IMR-90 (cell line): ENCODE measurements around the gene CERKL. TPM values are rescaled to one million over a fixed set of nuclear protein-coding genes. Genes with fewer than 3 reads are reported as not detected.

Source experiments
- ATAC-seq: fragments of 200-7000 bp; cut with Tn5 transposase; 2 replicates; pipeline ENCODE4 v1.9.1; 2020; ENCODE audit warnings: low read depth, mild to moderate bottlenecking, moderate library complexity
- BruUV-seq: library from RNA; stranded (reverse); fragments of 400-500 nt; replicated peaks from 2 replicates; lab custom pipeline; 2021; lab: Mats Ljungman, UMichigan
- CTCF ChIA-PET: fragments of 300-600 bp; formaldehyde crosslinking; extraction: SDS; loops from one replicate; lab custom pipeline; 2021; ENCODE audit warnings: antibody characterized with exemption; lab: Yijun Ruan, JAX
- POLR2A ChIA-PET: fragments of 300-600 bp; sonication (Branson Sonifier 250); formaldehyde crosslinking; loops from one replicate; lab custom pipeline; 2022; ENCODE audit warnings: antibody characterized with exemption; ENCODE audit not compliant: unreplicated experiment; lab: Charles Lee
- DNase-seq: peaks from one replicate; pipeline ENCODE4 v3.0.0; 2013
- H2AFZ ChIP-seq: replicated peaks from 2 replicates; pipeline ENCODE3; 2013; ENCODE audit warnings: low read length, mild to moderate bottlenecking; ENCODE audit not compliant: poor library complexity
- H2AK5ac ChIP-seq: 2 replicates; pipeline ENCODE4 v1.6.1; 2013; ENCODE audit warnings: low read depth, low read length, inconsistent platforms
- H2AK9ac ChIP-seq: replicated peaks from 2 replicates; pipeline ENCODE3; 2013; ENCODE audit warnings: mild to moderate bottlenecking, low read depth, low read length, moderate library complexity; ENCODE audit not compliant: poor library complexity
- H2BK120ac ChIP-seq: 2 replicates; pipeline ENCODE4 v1.6.1; 2013; ENCODE audit warnings: low read depth, low read length, inconsistent platforms
- H2BK15ac ChIP-seq: 3 replicates; pipeline ENCODE4 v1.6.1; 2013; ENCODE audit warnings: low read depth, low read length, inconsistent platforms
- H2BK20ac ChIP-seq: 2 replicates; pipeline ENCODE4 v1.6.1; 2013; ENCODE audit warnings: low read depth, mild to moderate bottlenecking, inconsistent platforms, low read length, moderate library complexity
- H2BK5ac ChIP-seq: 2 replicates; pipeline ENCODE4 v1.6.1; 2013; ENCODE audit warnings: mild to moderate bottlenecking, low read depth, low read length, inconsistent platforms; ENCODE audit not compliant: poor library complexity, severe bottlenecking
- H3K14ac ChIP-seq: replicated peaks from 2 replicates; pipeline ENCODE4 v1.6.1; 2013; ENCODE audit warnings: low read depth, low read length, inconsistent platforms
- H3K18ac ChIP-seq: 2 replicates; pipeline ENCODE4 v1.6.1; 2013; ENCODE audit warnings: low read depth, low read length, control low read depth
- H3K23ac ChIP-seq: 2 replicates; pipeline ENCODE4 v1.6.1; 2013; ENCODE audit warnings: low read depth, low read length, inconsistent platforms
- H3K27ac ChIP-seq: 2 replicates; pipeline ENCODE4 v1.5.1; 2013; ENCODE audit warnings: mild to moderate bottlenecking, control low read depth, low read length; ENCODE audit not compliant: insufficient read depth
- H3K27me3 ChIP-seq: 2 replicates; pipeline ENCODE4 v1.6.1; 2013; ENCODE audit warnings: low read length; ENCODE audit not compliant: control insufficient read depth, insufficient read depth
- H3K36me3 ChIP-seq: 2 replicates; pipeline ENCODE4 v1.6.1; 2013; ENCODE audit warnings: low read length, mixed read lengths; ENCODE audit not compliant: control insufficient read depth, insufficient read depth
- H3K4ac ChIP-seq: 2 replicates; pipeline ENCODE4 v1.6.1; 2013; ENCODE audit warnings: low read depth, low read length, inconsistent platforms
- H3K4me1 ChIP-seq: 2 replicates; pipeline ENCODE4 v1.6.1; 2013; ENCODE audit warnings: low read length, mixed read lengths; ENCODE audit not compliant: control insufficient read depth, insufficient read depth
- H3K4me2 ChIP-seq: 2 replicates; pipeline ENCODE4 v1.6.1; 2013; ENCODE audit warnings: low read depth, mild to moderate bottlenecking, control low read depth, low read length, moderate library complexity
- H3K4me3 ChIP-seq: 2 replicates; pipeline ENCODE4 v1.5.1; 2013; ENCODE audit warnings: low read depth, mild to moderate bottlenecking, control low read depth, low read length, moderate library complexity; ENCODE audit not compliant: insufficient read depth
- H3K56ac ChIP-seq: 2 replicates; pipeline ENCODE4 v1.6.1; 2013; ENCODE audit warnings: low read length, inconsistent platforms; ENCODE audit not compliant: insufficient read depth; ENCODE audit errors: extremely low read depth
- H3K79me1 ChIP-seq, 2 experiments: 2 replicates each; pipeline ENCODE4 v1.6.1; 2013; ENCODE audit warnings: low read length in 2 of 2, inconsistent platforms in 1 of 2, low read depth in 1 of 2
- H3K9ac ChIP-seq: 2 replicates; pipeline ENCODE4 v1.6.1; 2013; ENCODE audit warnings: low read depth, low read length, control low read depth
- H3K9me1 ChIP-seq: 2 replicates; pipeline ENCODE4 v1.6.1; 2013; ENCODE audit warnings: low read length, inconsistent platforms; ENCODE audit not compliant: insufficient read depth
- H3K9me3 ChIP-seq: 2 replicates; pipeline ENCODE4 v1.6.1; 2013; ENCODE audit warnings: low read length; ENCODE audit not compliant: control insufficient read depth, insufficient read depth
- H4K20me1 ChIP-seq: 2 replicates; pipeline ENCODE4 v1.6.1; 2013; ENCODE audit warnings: low read length, inconsistent platforms; ENCODE audit not compliant: insufficient read depth
- H4K5ac ChIP-seq: 2 replicates; pipeline ENCODE4 v1.6.1; 2013; ENCODE audit warnings: mild to moderate bottlenecking, low read depth, low read length, control low read depth
- H4K8ac ChIP-seq, 2 experiments: 2 replicates each; pipeline ENCODE4 v1.6.1; 2013; ENCODE audit warnings: low read depth in 2 of 2, low read length in 2 of 2, control low read depth in 1 of 2, inconsistent platforms in 1 of 2
- H4K91ac ChIP-seq: 2 replicates; pipeline ENCODE4 v1.6.1; 2013; ENCODE audit warnings: low read depth, low read length, inconsistent platforms; ENCODE audit not compliant: insufficient read depth
- BHLHE40 ChIP-seq: fragments of 150-350 bp; IDR thresholded peaks from 2 replicates; pipeline ENCODE4 v1.6.1; 2016; ENCODE audit warnings: mild to moderate bottlenecking, low read depth, low read length
- CHD1 ChIP-seq: IDR thresholded peaks from 2 replicates; pipeline ENCODE4 v1.6.1; 2012; ENCODE audit warnings: low read depth, low read length, improper control_type of control experiment
- FOS ChIP-seq: fragments of 150-350 bp; IDR thresholded peaks from 2 replicates; pipeline ENCODE4 v1.6.1; 2016; ENCODE audit warnings: low read depth, low read length
- NFE2L2 ChIP-seq: fragments of 150-350 bp; IDR thresholded peaks from 2 replicates; pipeline ENCODE4 v1.6.1; 2016; ENCODE audit warnings: low read depth, mild to moderate bottlenecking, low read length
- dilution Hi-C: fragments of 300-500 bp; cut with HindIII; formaldehyde crosslinking; loops from one replicate; pipeline ENCODE4 v1.14.3; 2018; ENCODE audit warnings: low sequenced_read_pairs; ENCODE audit not compliant: unreplicated experiment
- in situ Hi-C: fragments of 300-500 bp; cut with MboI; formaldehyde crosslinking; loops from 3 replicates; pipeline ENCODE4 v1.14.3; 2019; ENCODE audit warnings: low sequenced_read_pairs, inconsistent platforms, mixed read lengths
- intact Hi-C: fragments of 100-400 bp; cut with micrococcal nuclease; formaldehyde crosslinking; loops from 2 replicates; pipeline ENCODE4 v1.10.0; 2022
- polyA plus RNA-seq, 3 experiments: library from polyadenylated mRNA; depleted of rRNA; stranded (reverse); fragments of >200 nt; gene quantifications; 2 replicates each; pipeline ENCODE4 v1.2.3, GENCODE V29; 2012; ENCODE audit warnings: low replicate concordance in 1 of 3
- total RNA-seq: library from RNA; depleted of rRNA; stranded (reverse); fragments of >200 nt; gene quantifications from 2 replicates; pipeline ENCODE4 v1.2.3, GENCODE V29; 2012

Gene CERKL
- total and polyA plus RNA-seq, 2 of the 4 experiments (the other 2 are of a cell fraction) = under 0.01 TPM; not detected in 1

- ATAC-seq (no peak), DNase-seq (no peak)
- Histone ChIP-seq H3K9me1 (peaks cover 3% of the 10 kb centered on the region; the same call in 1 of the 2 replicates), H2AK9ac (no peak overlapping the region), H3K4ac (no peak overlapping the region), H3K23ac (no peak overlapping the region), H3K4me2 (no peak overlapping the region), H3K4me3 (no peak overlapping the region), H2AK5ac (no peak overlapping the region), H3K9ac (no peak overlapping the region), H2BK15ac (no peak overlapping the region), H3K79me1 (no peaks in the 10 kb centered on the region), H4K5ac (no peak overlapping the region), H2BK120ac (no peak overlapping the region), H3K36me3 (no peaks in the 10 kb centered on the region), H2AFZ (no peak overlapping the region), H4K8ac (no peak overlapping the region), H4K91ac (no peak overlapping the region), H3K18ac (no peak overlapping the region), H3K56ac (no peak overlapping the region), H3K27me3 (no peaks in the 10 kb centered on the region), H4K20me1 (no peaks in the 10 kb centered on the region), H3K14ac (no peak overlapping the region), H3K27ac (no peak overlapping the region), H3K9me3 (no peaks in the 10 kb centered on the region), H2BK5ac (no peak overlapping the region), H3K4me1 (no peaks in the 10 kb centered on the region), H2BK20ac (no peak overlapping the region)
- in situ Hi-C loops (no loop called here), intact Hi-C loops (no loop called here), dilution Hi-C loops (no loop called here)
- BruUV-seq = no TSS peak
- CTCF ChIA-PET = interaction anchor here (0.6 to 1.1 kb wide), 3 partner anchors 11 to 386 kb away, joined by 3 read pairs; no protein-coding TSS in a partner anchor
- POLR2A ChIA-PET = no interaction called here
- TF ChIP-seq CHD1 (no peak), BHLHE40 (no peak), FOS (no peak), NFE2L2 (no peak)
Observed at GRCh38 chr2:181516992-181517391, 139.9 kb downstream of the CERKL start.
